Hematopoietic multipotent progenitor cell treated with erythropoietin and hydrocortisone succinate and interleukin-3 and kit ligand, for 4 days (in vitro differentiated cells): ENCODE data around the gene LINC01488.

Experiments used
- DNase-seq: peaks from one replicate; pipeline ENCODE4 v3.0.0-alpha.2; 2015

Gene LINC01488

GRCh38 chr11:69482322-69482721 is 859 bp downstream of the LINC01488 start:
- DNase-seq = no peak

DNA sequence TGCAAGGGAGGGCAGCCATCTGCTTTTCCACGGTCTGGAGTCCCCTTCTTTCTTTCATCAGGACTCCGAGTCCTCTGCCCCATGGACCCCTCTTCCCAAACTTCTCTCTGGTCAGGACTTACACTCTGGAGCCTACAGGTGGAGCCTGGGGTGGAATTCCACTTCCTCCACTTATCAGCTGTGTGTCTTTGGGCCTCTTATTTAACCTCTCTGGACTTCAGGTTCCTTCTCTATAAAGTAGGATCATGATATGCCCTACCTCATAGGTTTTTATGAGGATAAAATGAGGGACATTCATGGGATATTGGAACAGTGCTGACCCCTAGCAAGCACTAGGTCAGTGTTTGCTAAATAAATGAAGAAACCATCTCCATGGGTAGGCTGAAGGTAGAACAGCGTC is 1.7 kb downstream of the LINC01488 start:
- no peak for DNase-seq

DNA sequence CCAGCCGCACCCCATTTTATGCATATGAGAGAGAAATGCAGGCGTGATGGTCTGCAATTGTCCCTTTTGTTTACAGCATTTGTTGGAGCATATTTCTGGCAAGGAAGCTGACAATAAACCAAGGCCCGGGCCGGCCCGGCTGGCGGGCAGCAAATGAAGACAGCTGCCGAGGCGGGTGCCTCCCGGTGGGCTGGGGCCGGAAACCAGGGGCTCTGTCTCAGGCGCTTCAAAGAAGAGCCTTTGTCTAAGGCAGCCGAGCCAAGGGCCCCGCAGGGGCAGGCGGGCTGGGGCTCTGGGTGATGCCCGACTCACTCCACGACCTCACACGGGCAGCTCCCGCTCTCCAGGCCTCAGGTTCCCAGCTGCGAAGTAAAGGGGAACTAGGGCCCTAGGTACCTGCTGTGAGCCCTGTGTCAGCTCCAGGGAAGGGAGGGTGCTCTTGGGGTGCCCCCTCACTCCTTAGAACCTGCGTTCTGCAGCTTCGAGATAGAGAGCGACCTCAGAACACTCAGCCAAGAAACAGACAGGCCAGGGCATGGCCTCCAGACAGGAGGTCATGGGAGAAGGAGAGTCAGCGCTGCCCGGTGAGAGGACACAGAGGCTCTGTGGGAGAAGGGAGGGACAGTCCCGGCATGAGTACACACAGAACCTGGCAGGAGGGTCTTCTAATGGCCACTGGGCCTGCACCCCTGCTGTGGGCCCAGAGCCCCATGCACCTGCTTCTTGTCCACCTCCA is 2.4 kb downstream of the LINC01488 start:
- no peak for DNase-seq

GRCh38 chr11:69484427-69485259 is 3.2 kb downstream of the LINC01488 start:
- no peak for DNase-seq

- DNase-seq = no peak
These were observed 4.0 kb downstream of the LINC01488 start for GRCh38 chr11:69485337-69486041.

GRCh38 chr11:69486056-69486772 is 4.8 kb downstream of the LINC01488 start:
- DNase-seq = no peak

- no peak for DNase-seq
These were observed 5.4 kb downstream of the LINC01488 start for GRCh38 chr11:69486773-69487291.

- DNase-seq = no peak
These were observed 5.9 kb downstream of the LINC01488 start for GRCh38 chr11:69487391-69487790.

DNA sequence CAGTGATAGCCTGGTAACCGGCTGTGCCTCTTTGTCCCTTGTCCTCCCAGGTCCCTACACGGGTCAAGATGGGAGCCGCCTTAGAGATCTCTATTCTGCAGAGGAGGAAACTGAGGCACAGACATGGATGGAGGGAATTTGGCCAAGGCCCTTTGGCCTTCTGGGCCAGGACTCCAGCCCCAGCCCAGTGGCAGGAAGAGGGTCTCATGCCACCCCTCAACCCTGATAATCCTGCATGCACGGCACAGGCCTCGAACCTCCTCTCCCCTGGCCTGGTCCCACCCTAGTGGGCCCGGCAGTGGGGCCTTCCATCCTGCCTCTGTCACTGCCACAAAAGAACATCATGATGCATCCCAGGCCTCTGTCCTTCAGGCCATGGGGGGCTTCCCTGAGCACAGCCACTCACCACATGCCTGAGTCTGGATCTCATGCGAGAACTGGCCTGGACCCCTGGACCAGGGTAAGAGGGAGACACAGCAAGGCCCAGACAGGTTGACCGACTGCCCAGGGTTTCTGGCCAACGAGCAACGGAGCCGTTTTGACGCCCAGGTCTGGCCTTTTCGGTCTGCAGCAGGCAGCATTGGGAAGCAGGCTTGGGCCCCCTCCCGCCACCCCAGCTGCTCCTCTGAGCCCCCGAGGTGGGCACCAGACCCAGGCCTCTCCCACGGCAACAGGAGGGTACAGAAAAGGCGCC is 6.5 kb downstream of the LINC01488 start:
- no peak for DNase-seq

GRCh38 chr11:69488543-69488940 is 7.1 kb downstream of the LINC01488 start:
- DNase-seq = no peak

- no peak for DNase-seq
These were observed 7.7 kb downstream of the LINC01488 start for GRCh38 chr11:69489031-69489745.

DNA sequence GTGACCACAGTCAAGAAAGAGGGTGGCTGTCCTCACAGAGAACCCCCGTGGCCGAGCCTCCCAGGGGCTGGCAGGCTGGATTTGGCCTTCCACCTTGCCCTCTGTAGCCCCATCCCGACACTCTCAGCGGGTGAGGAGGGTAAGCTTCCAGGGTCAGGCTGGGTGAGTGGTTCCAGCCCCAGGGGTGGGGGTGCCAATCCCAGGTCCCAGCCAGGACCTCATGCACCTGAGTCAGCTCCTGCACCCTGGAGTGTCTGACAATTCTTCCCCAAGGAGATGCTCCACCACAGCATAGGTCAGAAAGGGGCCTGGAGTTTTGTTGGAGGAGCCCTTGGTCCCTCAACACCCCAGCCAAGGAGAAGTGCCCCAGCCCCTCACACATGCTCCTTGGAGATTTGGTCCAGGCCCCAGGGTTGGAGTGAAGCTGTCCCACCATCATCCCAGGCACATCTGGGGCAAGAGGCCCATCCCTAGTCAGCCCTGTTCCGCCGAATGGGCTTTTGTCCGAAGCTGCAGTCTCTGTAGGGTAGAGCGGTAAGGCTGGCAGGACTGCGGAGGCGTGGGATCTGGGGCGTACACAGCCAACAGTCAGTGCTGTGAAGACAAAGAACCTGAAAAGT is 8.4 kb downstream of the LINC01488 start:
- DNase-seq = no peak

DNA sequence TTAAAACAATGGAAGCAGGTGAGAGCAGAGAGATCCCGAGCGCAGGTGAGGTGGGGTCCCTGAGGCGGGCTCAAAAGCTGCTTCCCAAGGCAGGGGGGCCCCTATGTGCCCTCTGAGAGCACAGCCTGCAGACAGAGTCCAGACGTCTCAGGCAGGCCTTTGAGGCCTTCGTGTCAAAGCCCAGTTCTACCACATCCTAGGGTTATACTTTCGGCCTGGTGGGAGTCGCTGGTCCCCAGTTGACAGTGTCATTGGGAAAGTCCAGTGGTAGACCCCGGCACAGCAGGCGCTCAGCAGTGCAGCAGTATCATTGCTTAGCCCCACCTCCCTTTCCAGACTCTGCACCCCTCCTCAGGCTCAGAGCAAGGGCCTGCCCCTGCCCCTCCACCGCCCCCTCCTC is 9.1 kb downstream of the LINC01488 start:
- DNase-seq = no peak

DNA sequence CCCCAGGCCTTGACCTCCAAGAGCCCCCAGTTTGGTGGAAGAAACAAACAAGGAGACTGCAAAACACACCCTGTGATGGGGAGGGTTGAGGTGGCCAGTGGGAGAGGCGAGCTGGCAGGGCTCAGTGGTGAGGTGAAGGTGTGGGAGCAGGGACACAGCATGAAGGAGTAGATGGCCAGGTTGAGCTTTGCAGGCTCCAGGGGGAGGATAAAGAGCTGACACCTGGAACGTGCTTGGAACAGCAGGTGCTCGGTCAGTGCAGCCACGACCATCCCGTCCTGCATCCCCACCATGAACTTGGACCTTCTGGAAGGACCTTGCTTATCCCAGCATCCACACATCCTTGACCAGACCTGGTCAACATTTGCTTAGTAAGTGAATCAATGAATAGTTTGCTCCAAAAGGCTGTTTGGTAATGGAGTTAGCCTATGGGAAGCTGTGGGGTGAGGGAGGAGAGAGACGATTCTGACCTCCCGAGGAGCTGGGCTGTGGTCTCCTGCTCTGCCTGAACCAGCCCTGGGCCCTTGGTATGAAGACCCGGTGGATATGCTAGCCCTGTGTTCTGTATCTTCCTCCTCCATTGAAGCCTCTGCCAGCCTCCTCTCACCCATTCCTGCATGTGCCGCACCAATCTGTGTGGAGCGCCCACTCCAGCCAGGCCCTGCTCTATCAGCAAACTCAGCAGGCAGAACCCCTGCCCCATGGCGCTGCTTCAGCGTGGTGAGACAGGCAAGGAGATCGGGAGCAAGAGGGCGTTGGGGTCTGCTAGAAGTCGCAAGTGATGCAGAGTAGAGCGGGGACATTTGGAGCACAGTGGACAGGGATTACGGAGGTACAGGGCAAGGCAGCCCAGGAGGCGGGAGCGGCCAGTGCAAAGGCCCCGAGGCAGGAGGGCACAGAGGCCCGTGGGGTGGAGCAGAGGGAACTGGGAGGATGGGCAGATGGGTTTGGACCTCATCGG is 9.9 kb downstream of the LINC01488 start:
- DNase-seq = no peak

DNA sequence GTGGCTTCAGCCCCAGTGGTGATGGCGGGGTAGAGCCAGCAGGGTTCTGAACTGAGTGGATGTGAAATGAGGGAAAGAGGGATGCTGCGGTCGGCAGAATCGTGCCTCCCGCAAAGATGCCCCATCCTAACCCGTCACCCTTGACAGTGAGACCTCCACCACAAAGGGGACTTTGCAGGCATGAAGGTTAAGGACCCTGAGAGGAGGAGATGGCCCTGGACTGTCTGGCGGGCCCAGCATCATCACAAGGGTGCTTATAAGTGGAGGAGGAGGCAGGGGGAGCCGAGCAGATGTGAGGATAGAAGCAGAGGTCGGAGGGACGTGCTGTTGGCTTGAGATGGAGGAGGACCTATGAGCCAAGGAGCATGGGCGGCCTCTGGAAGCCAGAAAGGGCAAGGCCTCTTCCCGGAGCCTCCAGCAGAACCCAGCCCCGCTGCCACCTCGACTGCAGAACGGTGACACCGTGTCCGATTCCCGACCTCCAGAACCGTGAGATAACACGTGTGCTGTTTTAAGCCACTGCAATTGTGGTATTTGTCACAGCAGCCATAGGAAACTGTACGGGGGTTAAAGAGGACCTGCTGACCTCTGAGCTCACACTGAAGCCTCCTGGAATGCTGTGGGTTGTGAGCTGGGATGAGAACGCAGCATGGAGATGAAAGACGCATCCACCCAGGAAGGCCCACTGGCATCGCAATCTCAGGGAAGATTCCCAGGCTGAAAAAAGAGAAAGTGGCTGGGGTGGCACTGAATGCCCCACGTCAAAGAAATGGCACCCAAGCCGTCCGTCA is 10.9 kb downstream of the LINC01488 start:
- DNase-seq = no peak

DNA sequence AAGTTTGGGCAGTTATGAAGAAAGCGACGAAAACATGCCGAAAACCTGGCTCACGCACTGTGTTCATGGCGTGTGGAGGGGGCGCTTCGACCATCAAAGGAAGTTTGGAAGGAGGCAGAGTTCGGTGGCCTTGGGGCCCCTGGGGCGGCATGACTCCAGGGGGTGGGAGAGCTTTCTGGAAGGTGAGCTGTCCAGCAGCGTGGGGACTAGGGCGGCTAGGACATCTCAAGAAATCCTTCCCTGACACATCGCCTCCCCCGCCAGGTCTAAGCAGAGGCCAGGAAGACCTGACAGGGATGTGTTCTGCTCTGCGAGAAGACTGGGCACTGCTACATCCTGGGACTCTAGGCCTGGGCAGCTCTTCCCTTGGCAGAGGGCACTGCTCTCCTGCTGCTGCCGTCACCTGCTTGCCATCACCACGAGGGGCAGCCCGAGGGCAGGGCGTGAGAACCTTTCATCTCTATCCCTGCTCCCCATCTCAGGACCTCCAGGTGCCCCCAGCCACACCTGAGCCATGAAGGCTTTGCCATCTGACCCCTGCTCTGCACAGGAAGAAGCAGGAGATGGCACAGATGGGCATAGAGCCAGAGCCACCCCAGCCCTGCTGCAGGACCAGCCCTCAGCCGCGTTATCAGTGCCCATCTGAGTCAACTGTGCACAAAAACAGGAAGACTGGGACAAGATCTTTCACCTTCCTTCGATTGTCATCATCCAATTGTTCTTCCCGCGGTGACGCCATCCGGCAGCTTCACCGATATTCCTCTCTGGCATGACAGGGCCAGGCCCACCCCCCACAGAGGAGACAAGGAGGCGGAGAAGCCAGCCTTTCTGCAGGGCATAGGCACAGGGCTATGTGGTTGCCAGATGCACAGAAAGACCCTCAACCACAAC is 12.7 kb downstream of the LINC01488 start:
- no peak for DNase-seq

DNA sequence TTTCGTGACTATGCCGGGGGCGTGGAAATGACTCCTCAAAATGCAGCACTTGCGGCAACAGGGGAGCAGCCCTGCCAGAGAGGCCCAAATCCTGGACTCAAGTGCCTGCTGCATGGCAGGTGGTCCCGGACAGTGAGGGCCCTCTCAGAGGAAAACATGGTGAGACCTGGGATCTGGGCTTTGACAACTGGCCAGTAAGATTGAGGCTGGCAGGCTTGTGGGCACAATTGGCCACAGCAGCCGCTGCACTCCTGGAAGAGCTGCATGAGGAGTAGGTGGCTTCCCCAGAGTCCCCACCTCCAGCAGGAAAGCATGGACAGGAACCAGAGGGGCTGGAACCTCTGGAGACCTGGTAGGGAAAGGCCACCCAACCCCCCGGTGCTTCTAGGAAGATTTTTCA is 13.4 kb downstream of the LINC01488 start:
- no peak for DNase-seq
